ENCODE data around the gene CDH23. TPM values are rescaled to one million over a fixed set of nuclear protein-coding genes. Genes with fewer than 3 reads are reported as not detected.

CDH23 gene
- total RNA-seq, 1 donor: 0.36 TPM

- DNase-seq (ENCODE audit: insufficient read length, low spot score, missing footprints): peak; percentile 32
- H3K4me2 ChIP-seq (ENCODE audit: insufficient read depth, low read length): no peak overlapping the region
- no peak overlapping the region for H3K27ac ChIP-seq (ENCODE audit: low read depth, low read length)
- H3K9me3 ChIP-seq (ENCODE audit: low read depth, low read length): no peaks in the 10 kb centered on the region
- H3K4me1 ChIP-seq (ENCODE audit: insufficient read depth, low read length): no peaks in the 10 kb centered on the region
- H4K20me1 ChIP-seq (ENCODE audit: insufficient read depth, low read length): peaks cover 31% of the 10 kb centered on the region
- TF ChIP-seq CTCF (IDR thresholded peaks at IDR 0.05; ENCODE audit: extremely low read depth, low read depth, low read length): no peak
- peaks cover 3% of the 10 kb centered on the region for H3K79me2 ChIP-seq (ENCODE audit: insufficient read depth, low read length)
- peaks cover 66% of the 10 kb centered on the region for H3K36me3 ChIP-seq (ENCODE audit: insufficient read depth, low read length)
- no peak overlapping the region for H3K4me3 ChIP-seq (ENCODE audit: insufficient read depth, low read length)
- no peak overlapping the region for H2AFZ ChIP-seq (ENCODE audit: low read length)
- H3K27me3 ChIP-seq (ENCODE audit: insufficient read depth, low read length): no peaks in the 10 kb centered on the region
These were observed 420.4 kb downstream of the CDH23 start for GRCh38 chr10:71816936-71817618.

GRCh38 chr10:71817831-71818655 lies 421.3 kb downstream of the CDH23 start:
- H3K4me3 ChIP-seq (ENCODE audit: insufficient read depth, low read length): no peak overlapping the region
- no peaks in the 10 kb centered on the region for H3K4me1 ChIP-seq (ENCODE audit: insufficient read depth, low read length)
- DNase-seq (ENCODE audit: insufficient read length, low spot score, missing footprints): peak; percentile 79
- H2AFZ ChIP-seq (ENCODE audit: low read length): no peak overlapping the region
- H3K4me2 ChIP-seq (ENCODE audit: insufficient read depth, low read length): no peak overlapping the region
- no peak overlapping the region for H3K27ac ChIP-seq (ENCODE audit: low read depth, low read length)
- peaks cover 70% of the 10 kb centered on the region for H3K36me3 ChIP-seq (ENCODE audit: insufficient read depth, low read length)
- no peak for TF ChIP-seq CTCF (IDR thresholded peaks at IDR 0.05; ENCODE audit: extremely low read depth, low read depth, low read length)
- peaks cover 3% of the 10 kb centered on the region for H3K79me2 ChIP-seq (ENCODE audit: insufficient read depth, low read length)
- H4K20me1 ChIP-seq (ENCODE audit: insufficient read depth, low read length): peaks cover 33% of the 10 kb centered on the region
- H3K27me3 ChIP-seq (ENCODE audit: insufficient read depth, low read length): no peaks in the 10 kb centered on the region
- no peaks in the 10 kb centered on the region for H3K9me3 ChIP-seq (ENCODE audit: low read depth, low read length)

GRCh38 chr10:71818674-71819260 lies 422.0 kb downstream of the CDH23 start:
- Histone ChIP-seq H3K36me3 (ENCODE audit: insufficient read depth, low read length) (peaks cover 76% of the 10 kb centered on the region), H4K20me1 (ENCODE audit: insufficient read depth, low read length) (peaks cover 38% of the 10 kb centered on the region), H3K27me3 (ENCODE audit: insufficient read depth, low read length) (no peaks in the 10 kb centered on the region)

More at GRCh38 chr10:71818674-71819260, 422.0 kb downstream of the CDH23 start:
- Histone ChIP-seq H3K4me1 (ENCODE audit: insufficient read depth, low read length) (no peaks in the 10 kb centered on the region), H3K4me3 (ENCODE audit: insufficient read depth, low read length) (no peak overlapping the region), H2AFZ (ENCODE audit: low read length) (no peak overlapping the region), H3K79me2 (ENCODE audit: insufficient read depth, low read length) (peaks cover 7% of the 10 kb centered on the region), H3K27ac (ENCODE audit: low read depth, low read length) (no peak overlapping the region), H3K9me3 (ENCODE audit: low read depth, low read length) (no peaks in the 10 kb centered on the region), H3K4me2 (ENCODE audit: insufficient read depth, low read length) (no peak overlapping the region)
- no peak for TF ChIP-seq CTCF (IDR thresholded peaks at IDR 0.05; ENCODE audit: extremely low read depth, low read depth, low read length)
- DNase-seq (ENCODE audit: insufficient read length, low spot score, missing footprints): peak; percentile 26
